ENCODE measurements around the gene GSAP. TPM values are rescaled to one million over a fixed set of nuclear protein-coding genes. Genes with fewer than 3 reads are reported as not detected.

Gene GSAP
- total and polyA plus RNA-seq, 9 of the 15 experiments (the other 6 are each of a cell fraction or from before 2014, with no cell fraction given) = 0.13 TPM; not detected in 8

DNA sequence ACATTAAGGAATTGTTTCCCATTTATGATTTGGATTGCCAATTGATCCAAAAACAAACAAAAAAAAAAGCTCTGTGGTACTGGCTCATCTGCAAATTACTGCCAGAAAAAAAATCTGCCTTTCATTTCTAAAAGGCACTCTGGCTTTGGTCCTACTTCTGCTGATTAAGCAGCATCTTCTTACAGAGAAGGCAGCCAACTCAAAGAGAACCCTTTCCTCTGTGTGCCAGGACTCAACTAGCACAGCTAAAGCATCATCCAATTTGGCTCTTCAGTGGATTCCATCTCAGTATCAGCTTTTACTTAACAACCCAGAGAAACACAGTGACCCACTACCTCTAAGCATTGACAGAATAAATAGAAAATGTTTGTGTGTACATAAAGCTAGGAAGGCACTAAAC lies 80.6 kb downstream of the GSAP start:
- FAIRE-seq = no peak
- Histone ChIP-seq H3K9ac (ENCODE audit: insufficient read depth in 1 of 2, low read depth in 2 of 2, low read length in 2 of 2) (no peak overlapping the region), H3K79me2 (ENCODE audit: control insufficient read depth, insufficient read depth, low read length) (no peaks in the 10 kb centered on the region), H3K4me2 (ENCODE audit: insufficient read depth, low read length) (no peak overlapping the region), H3K36me3 (ENCODE audit: control insufficient read depth, insufficient read depth, low read length) (no peaks in the 10 kb centered on the region), H3K27me3 (ENCODE audit: control insufficient read depth in 2 of 2, insufficient read depth in 2 of 2, low read length in 2 of 2) (peaks cover 2 to 6% of the 10 kb centered on the region in 2 experiments; a peak in 4 of 5 replicates), H4K20me1 (replicated peaks; ENCODE audit: control insufficient read depth, insufficient read depth, low read length) (no peaks in the 10 kb centered on the region), H3K4me1 (replicated peaks in 1 of 2; ENCODE audit: control insufficient read depth in 2 of 2, insufficient read depth in 2 of 2, low read length in 2 of 2) (no peaks in the 10 kb centered on the region), H3K9me1 (ENCODE audit: control insufficient read depth, insufficient read depth, low read length) (no peaks in the 10 kb centered on the region), H3K9me3 (replicated peaks; ENCODE audit: control insufficient read depth, insufficient read depth, low read depth, low read length) (no peaks in the 10 kb centered on the region), H3K27ac (ENCODE audit: extremely low read depth, low read depth, low read length) (no peak overlapping the region), H2AFZ (ENCODE audit: low read depth, low read length) (no peak overlapping the region), H3K4me3 (no peak overlapping the region)
- in situ Hi-C loops (cut with MboI) (no loop called here), intact Hi-C loops (cut with micrococcal nuclease) (loop anchor here (5.0 kb wide), 1 partner anchor 213 kb away; the partner anchor contains the start of gene CCDC146)
- BruUV-seq (replicated peaks) = no TSS peak
- no peak for ATAC-seq
- TF ChIP-seq TFAM (CRISPR knock-in tag; conservative IDR thresholded peaks at IDR 0.05) (no peak), ZKSCAN3 (CRISPR knock-in tag; IDR thresholded peaks at IDR 0.05) (no peak), CEBPB (tag; IDR thresholded peaks at IDR 0.05) (no peak), FOXK1 (CRISPR knock-in tag; IDR thresholded peaks at IDR 0.05; ENCODE audit: borderline replicate concordance) (no peak), ASH1L (IDR thresholded peaks at IDR 0.05; ENCODE audit: borderline replicate concordance, low read depth, partially characterized antibody) (no peak), MAFF (IDR thresholded peaks at IDR 0.05; ENCODE audit: low read length) (no peak), ZNF695 (CRISPR knock-in tag; IDR thresholded peaks at IDR 0.05) (no peak), PURB (CRISPR knock-in tag; IDR thresholded peaks at IDR 0.05; ENCODE audit: low read depth) (no peak), NR4A1 (CRISPR knock-in tag; IDR thresholded peaks at IDR 0.05) (no peak), NR4A1 (tag; IDR thresholded peaks at IDR 0.05) (no peak), RBBP5 (IDR thresholded peaks at IDR 0.05; ENCODE audit: borderline replicate concordance, insufficient read depth, low read length, poor library complexity, severe bottlenecking) (no peak), ZNF77 (CRISPR knock-in tag; IDR thresholded peaks at IDR 0.05) (no peak), FOXP1 (CRISPR knock-in tag; IDR thresholded peaks at IDR 0.05) (no peak)
- TF ChIP-seq, protein P1, sequence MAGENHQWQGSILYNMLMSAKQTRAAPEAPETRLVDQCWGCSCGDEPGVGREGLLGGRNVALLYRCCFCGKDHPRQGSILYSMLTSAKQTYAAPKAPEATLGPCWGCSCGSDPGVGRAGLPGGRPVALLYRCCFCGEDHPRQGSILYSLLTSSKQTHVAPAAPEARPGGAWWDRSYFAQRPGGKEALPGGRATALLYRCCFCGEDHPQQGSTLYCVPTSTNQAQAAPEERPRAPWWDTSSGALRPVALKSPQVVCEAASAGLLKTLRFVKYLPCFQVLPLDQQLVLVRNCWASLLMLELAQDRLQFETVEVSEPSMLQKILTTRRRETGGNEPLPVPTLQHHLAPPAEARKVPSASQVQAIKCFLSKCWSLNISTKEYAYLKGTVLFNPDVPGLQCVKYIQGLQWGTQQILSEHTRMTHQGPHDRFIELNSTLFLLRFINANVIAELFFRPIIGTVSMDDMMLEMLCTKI (IDR thresholded peaks at IDR 0.05; ENCODE audit: partially characterized antibody) = no peak
- TF ChIP-seq, protein P2, sequence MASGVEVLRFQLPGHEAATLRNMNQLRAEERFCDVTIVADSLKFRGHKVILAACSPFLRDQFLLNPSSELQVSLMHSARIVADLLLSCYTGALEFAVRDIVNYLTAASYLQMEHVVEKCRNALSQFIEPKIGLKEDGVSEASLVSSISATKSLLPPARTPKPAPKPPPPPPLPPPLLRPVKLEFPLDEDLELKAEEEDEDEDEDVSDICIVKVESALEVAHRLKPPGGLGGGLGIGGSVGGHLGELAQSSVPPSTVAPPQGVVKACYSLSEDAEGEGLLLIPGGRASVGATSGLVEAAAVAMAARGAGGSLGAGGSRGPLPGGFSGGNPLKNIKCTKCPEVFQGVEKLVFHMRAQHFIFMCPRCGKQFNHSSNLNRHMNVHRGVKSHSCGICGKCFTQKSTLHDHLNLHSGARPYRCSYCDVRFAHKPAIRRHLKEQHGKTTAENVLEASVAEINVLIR (CRISPR knock-in tag; IDR thresholded peaks at IDR 0.05) = no peak
- TF ChIP-seq, protein P3, sequence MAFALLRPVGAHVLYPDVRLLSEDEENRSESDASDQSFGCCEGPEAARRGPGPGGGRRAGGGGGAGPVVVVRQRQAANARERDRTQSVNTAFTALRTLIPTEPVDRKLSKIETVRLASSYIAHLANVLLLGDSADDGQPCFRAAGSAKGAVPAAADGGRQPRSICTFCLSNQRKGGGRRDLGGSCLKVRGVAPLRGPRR (CRISPR knock-in tag; IDR thresholded peaks at IDR 0.05) = no peak
- DNase-seq (ENCODE audit: extremely low read depth in 1 of 4, low spot score in 3 of 4) = no peak
- ChIA-PET CTCF (ENCODE audit: low intra/inter-chr PET ratio) (no interaction called here), POLR2A (no interaction called here)
